ENCODE data around the gene NTM.

NTM gene

GRCh38 chr11:132119573-132119972, 749.2 kb downstream of the NTM start:
- FAIRE-seq, result no peak
- no peak for DNase-seq (ENCODE audit: insufficient read length, low spot score)
- no peak for TF ChIP-seq CTCF (IDR thresholded peaks at IDR 0.05; ENCODE audit: insufficient read depth, missing control alignments)

- DNase-seq (ENCODE audit: insufficient read length, low spot score) (no peak), FAIRE-seq (no peak)
- TF ChIP-seq CTCF (IDR thresholded peaks at IDR 0.05; ENCODE audit: insufficient read depth, missing control alignments), result no peak
These were observed 752.3 kb downstream of the NTM start for GRCh38 chr11:132122735-132123134.

GRCh38 chr11:132123449-132123848, 753.0 kb downstream of the NTM start:
- DNase-seq (ENCODE audit: insufficient read length, low spot score), result no peak
- TF ChIP-seq CTCF (IDR thresholded peaks at IDR 0.05; ENCODE audit: insufficient read depth, missing control alignments), result no peak
- FAIRE-seq, result no peak

GRCh38 chr11:132123854-132124835, 753.7 kb downstream of the NTM start:
- no peak for TF ChIP-seq CTCF (IDR thresholded peaks at IDR 0.05; ENCODE audit: insufficient read depth, missing control alignments)
- no peak for DNase-seq (ENCODE audit: insufficient read length, low spot score)
- FAIRE-seq, result no peak

GRCh38 chr11:132125988-132126871, 755.8 kb downstream of the NTM start:
- DNase-seq (ENCODE audit: insufficient read length, low spot score) (no peak), FAIRE-seq (no peak)
- no peak for TF ChIP-seq CTCF (IDR thresholded peaks at IDR 0.05; ENCODE audit: insufficient read depth, missing control alignments)

GRCh38 chr11:132126973-132127899, 756.8 kb downstream of the NTM start:
- FAIRE-seq (no peak), DNase-seq (ENCODE audit: insufficient read length, low spot score) (no peak)
- TF ChIP-seq CTCF (IDR thresholded peaks at IDR 0.05; ENCODE audit: insufficient read depth, missing control alignments), result peak; percentile 26
